WTC11 (cell line): ENCODE data around the gene DOK4.

Experiments
- ELF4 ChIP-seq: sonication (generic); formaldehyde crosslinking; IDR thresholded peaks from 2 replicates; pipeline ENCODE4 v1.8.1; 2022; ENCODE audit warnings: low read depth, mild to moderate bottlenecking, moderate library complexity, missing genetic modification reagents
- NR1H2 ChIP-seq: sonication (generic); formaldehyde crosslinking; IDR thresholded peaks from 2 replicates; pipeline ENCODE4 v1.9.0; 2021; ENCODE audit warnings: mild to moderate bottlenecking, moderate library complexity, missing genetic modification reagents
- TEAD4 ChIP-seq: sonication (generic); formaldehyde crosslinking; IDR thresholded peaks from 2 replicates; pipeline ENCODE4 v1.8.0; 2022; ENCODE audit warnings: mild to moderate bottlenecking, missing genetic modification reagents
- TF ChIP-seq, protein P1 (sequence below): sonication (generic); formaldehyde crosslinking; IDR thresholded peaks from 2 replicates; pipeline ENCODE4 v1.8.0; 2023; ENCODE audit warnings: missing genetic modification reagents
- TF ChIP-seq, protein P2 (sequence below): fragments of 200-600 bp; IDR thresholded peaks from 2 replicates; pipeline ENCODE4 v1.8.0; 2022; ENCODE audit warnings: antibody characterized with exemption
- TF ChIP-seq, protein P3 (sequence below): sonication (generic); formaldehyde crosslinking; IDR thresholded peaks from 2 replicates; pipeline ENCODE4 v1.8.0; 2022; ENCODE audit warnings: missing genetic modification reagents
- TF ChIP-seq, protein P4 (sequence below): sonication (generic); formaldehyde crosslinking; IDR thresholded peaks from 2 replicates; pipeline ENCODE4 v1.8.0; 2022; ENCODE audit warnings: mild to moderate bottlenecking, missing genetic modification reagents

DNA sequence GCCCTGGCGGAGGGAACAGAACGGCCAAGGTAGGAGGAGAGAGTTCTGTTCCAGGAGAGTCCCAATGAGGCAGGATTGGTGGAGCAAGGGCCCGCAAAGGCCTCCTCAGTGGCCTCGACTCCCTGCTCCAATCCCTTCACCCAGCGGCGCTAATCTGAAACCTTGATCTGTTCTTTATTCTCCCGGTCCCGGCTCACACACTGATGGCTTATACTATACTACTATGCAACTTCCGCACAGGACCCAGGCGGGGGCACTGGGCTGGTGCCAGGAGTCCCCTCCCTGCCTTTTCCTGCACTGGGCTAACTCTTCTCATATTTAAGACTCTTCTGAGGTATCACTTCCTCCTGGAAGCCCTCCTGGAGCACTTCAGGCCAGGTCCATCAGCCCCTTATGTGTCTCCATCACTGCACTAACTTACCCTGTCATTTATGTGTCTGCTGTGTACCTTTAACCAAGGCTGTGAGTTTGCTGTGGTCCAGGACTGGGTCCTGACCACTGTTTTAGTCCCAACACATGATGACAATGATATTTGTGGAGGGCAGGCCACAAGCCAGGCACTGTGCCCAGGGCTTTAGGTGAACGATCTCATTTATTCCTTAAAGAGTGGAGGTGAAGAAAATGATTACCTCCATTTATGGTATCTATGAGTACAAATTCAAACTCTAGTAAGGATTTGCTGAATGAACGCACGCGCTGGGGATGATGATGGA lies 43.3 kb upstream of the DOK4 start:
- TF ChIP-seq, protein P1, sequence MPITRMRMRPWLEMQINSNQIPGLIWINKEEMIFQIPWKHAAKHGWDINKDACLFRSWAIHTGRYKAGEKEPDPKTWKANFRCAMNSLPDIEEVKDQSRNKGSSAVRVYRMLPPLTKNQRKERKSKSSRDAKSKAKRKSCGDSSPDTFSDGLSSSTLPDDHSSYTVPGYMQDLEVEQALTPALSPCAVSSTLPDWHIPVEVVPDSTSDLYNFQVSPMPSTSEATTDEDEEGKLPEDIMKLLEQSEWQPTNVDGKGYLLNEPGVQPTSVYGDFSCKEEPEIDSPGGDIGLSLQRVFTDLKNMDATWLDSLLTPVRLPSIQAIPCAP (CRISPR knock-in tag) = no peak
- TF ChIP-seq, protein P2, sequence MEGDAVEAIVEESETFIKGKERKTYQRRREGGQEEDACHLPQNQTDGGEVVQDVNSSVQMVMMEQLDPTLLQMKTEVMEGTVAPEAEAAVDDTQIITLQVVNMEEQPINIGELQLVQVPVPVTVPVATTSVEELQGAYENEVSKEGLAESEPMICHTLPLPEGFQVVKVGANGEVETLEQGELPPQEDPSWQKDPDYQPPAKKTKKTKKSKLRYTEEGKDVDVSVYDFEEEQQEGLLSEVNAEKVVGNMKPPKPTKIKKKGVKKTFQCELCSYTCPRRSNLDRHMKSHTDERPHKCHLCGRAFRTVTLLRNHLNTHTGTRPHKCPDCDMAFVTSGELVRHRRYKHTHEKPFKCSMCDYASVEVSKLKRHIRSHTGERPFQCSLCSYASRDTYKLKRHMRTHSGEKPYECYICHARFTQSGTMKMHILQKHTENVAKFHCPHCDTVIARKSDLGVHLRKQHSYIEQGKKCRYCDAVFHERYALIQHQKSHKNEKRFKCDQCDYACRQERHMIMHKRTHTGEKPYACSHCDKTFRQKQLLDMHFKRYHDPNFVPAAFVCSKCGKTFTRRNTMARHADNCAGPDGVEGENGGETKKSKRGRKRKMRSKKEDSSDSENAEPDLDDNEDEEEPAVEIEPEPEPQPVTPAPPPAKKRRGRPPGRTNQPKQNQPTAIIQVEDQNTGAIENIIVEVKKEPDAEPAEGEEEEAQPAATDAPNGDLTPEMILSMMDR = no peak
- no peak for TF ChIP-seq NR1H2 (CRISPR knock-in tag)
- no peak for TF ChIP-seq TEAD4 (CRISPR knock-in tag)
- TF ChIP-seq, protein P3, sequence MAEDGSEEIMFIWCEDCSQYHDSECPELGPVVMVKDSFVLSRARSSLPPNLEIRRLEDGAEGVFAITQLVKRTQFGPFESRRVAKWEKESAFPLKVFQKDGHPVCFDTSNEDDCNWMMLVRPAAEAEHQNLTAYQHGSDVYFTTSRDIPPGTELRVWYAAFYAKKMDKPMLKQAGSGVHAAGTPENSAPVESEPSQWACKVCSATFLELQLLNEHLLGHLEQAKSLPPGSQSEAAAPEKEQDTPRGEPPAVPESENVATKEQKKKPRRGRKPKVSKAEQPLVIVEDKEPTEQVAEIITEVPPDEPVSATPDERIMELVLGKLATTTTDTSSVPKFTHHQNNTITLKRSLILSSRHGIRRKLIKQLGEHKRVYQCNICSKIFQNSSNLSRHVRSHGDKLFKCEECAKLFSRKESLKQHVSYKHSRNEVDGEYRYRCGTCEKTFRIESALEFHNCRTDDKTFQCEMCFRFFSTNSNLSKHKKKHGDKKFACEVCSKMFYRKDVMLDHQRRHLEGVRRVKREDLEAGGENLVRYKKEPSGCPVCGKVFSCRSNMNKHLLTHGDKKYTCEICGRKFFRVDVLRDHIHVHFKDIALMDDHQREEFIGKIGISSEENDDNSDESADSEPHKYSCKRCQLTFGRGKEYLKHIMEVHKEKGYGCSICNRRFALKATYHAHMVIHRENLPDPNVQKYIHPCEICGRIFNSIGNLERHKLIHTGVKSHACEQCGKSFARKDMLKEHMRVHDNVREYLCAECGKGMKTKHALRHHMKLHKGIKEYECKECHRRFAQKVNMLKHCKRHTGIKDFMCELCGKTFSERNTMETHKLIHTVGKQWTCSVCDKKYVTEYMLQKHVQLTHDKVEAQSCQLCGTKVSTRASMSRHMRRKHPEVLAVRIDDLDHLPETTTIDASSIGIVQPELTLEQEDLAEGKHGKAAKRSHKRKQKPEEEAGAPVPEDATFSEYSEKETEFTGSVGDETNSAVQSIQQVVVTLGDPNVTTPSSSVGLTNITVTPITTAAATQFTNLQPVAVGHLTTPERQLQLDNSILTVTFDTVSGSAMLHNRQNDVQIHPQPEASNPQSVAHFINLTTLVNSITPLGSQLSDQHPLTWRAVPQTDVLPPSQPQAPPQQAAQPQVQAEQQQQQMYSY (CRISPR knock-in tag) = no peak
- no peak for TF ChIP-seq ELF4 (CRISPR knock-in tag)
- TF ChIP-seq, protein P4, sequence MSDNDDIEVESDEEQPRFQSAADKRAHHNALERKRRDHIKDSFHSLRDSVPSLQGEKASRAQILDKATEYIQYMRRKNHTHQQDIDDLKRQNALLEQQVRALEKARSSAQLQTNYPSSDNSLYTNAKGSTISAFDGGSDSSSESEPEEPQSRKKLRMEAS (CRISPR knock-in tag) = no peak; the same call in 1 of the 2 replicates
